ENCODE results near the gene RNF40. TPM values are rescaled to one million over a fixed set of nuclear protein-coding genes. Genes with fewer than 3 reads are reported as not detected.

Gene RNF40
- total RNA-seq, 2 donors from 2014 or later: 44.9 to 79.8 TPM

GRCh38 chr16:30750876-30751465 is 11.2 kb upstream of the RNF40 start:
- Histone ChIP-seq H3K4me1 (peaks cover 12% of the 10 kb centered on the region), H3K4me3 (no peak overlapping the region), H3K36me3 (replicated peaks in 1 of 2; ENCODE audit: insufficient read depth in 1 of 2, low read depth in 2 of 2) (peaks cover 0 to 9% of the 10 kb centered on the region in 2 donors), H3K27me3 (no peaks in the 10 kb centered on the region), H3K27ac (no peak overlapping the region), H3K9me3 (no peaks in the 10 kb centered on the region)
- intact Hi-C loops (cut with DNase I): no loop called here
- no peak for TF ChIP-seq POLR2A (IDR thresholded peaks at IDR 0.05)
- TF ChIP-seq CTCF (IDR thresholded peaks at IDR 0.05): no peak
- WGBS, 2 donors: 88 to 89% methylated on average over 9 to 20 of the region's 20 CpGs
- no peak for ATAC-seq
- DNase-seq: no peak

- ATAC-seq: no peak
- H3K9me3 ChIP-seq: no peaks in the 10 kb centered on the region
- DNase-seq: no peak
- H3K27ac ChIP-seq: no peak overlapping the region
- WGBS, 2 donors: 70% methylated on average over 4 of the region's 4 CpGs
- intact Hi-C loops (cut with DNase I): no loop called here
- peaks cover 6% of the 10 kb centered on the region for H3K4me1 ChIP-seq
- H3K36me3 ChIP-seq (replicated peaks in 1 of 2; ENCODE audit: insufficient read depth in 1 of 2, low read depth in 2 of 2): peaks cover 0 to 9% of the 10 kb centered on the region in 2 donors
- H3K27me3 ChIP-seq: no peaks in the 10 kb centered on the region
- no peak for TF ChIP-seq POLR2A (IDR thresholded peaks at IDR 0.05)
- no peak for TF ChIP-seq CTCF (IDR thresholded peaks at IDR 0.05)
- no peak overlapping the region for H3K4me3 ChIP-seq
Measured at GRCh38 chr16:30753596-30753995, 8.5 kb upstream of the RNF40 start.

- peaks cover 12% of the 10 kb centered on the region for H3K4me1 ChIP-seq
- intact Hi-C loops (cut with DNase I): no loop called here
- H3K4me3 ChIP-seq: no peak overlapping the region
- TF ChIP-seq CTCF (IDR thresholded peaks at IDR 0.05): no peak
- no peak for TF ChIP-seq POLR2A (IDR thresholded peaks at IDR 0.05)
- H3K9me3 ChIP-seq: no peaks in the 10 kb centered on the region
- peaks cover 0 to 9% of the 10 kb centered on the region in 2 donors for H3K36me3 ChIP-seq (replicated peaks in 1 of 2; ENCODE audit: insufficient read depth in 1 of 2, low read depth in 2 of 2)
- H3K27ac ChIP-seq: no peak overlapping the region
- no peak for DNase-seq
- WGBS, 2 donors: 88 to 91% methylated on average over 20 of the region's 20 CpGs
- no peaks in the 10 kb centered on the region for H3K27me3 ChIP-seq
- no peak for ATAC-seq
Measured at GRCh38 chr16:30755955-30756780, 6.0 kb upstream of the RNF40 start.

GRCh38 chr16:30756781-30757100 is 5.4 kb upstream of the RNF40 start:
- 87 to 93% methylated on average over 12 to 13 of the region's 13 CpGs for WGBS, 2 donors
- intact Hi-C loops (cut with DNase I): no loop called here
- peaks cover 0 to 7% of the 10 kb centered on the region in 2 donors for H3K36me3 ChIP-seq (replicated peaks in 1 of 2; ENCODE audit: insufficient read depth in 1 of 2, low read depth in 2 of 2)
- no peak for ATAC-seq
- H3K27me3 ChIP-seq: no peaks in the 10 kb centered on the region
- no peak for DNase-seq
- H3K4me3 ChIP-seq: no peak overlapping the region
- H3K4me1 ChIP-seq: peaks cover 14% of the 10 kb centered on the region
- H3K27ac ChIP-seq: no peak overlapping the region
- TF ChIP-seq POLR2A (IDR thresholded peaks at IDR 0.05): no peak
- TF ChIP-seq CTCF (IDR thresholded peaks at IDR 0.05): no peak
- no peaks in the 10 kb centered on the region for H3K9me3 ChIP-seq
